ENCODE results near the gene SPDYE1. TPM values are rescaled to one million over a fixed set of nuclear protein-coding genes. Genes with fewer than 3 reads are reported as not detected.
"Not testable (repeated sequence)": the region's sequence is repeated elsewhere in the genome, so short reads cannot be mapped to it uniquely, and the experiment has no call there.

Gene SPDYE1
- total RNA-seq, 1 experiment from 2014 or later = not detected

GRCh38 chr7:43985904-43986864 lies 11.5 kb upstream of the SPDYE1 start:
- H3K4me1 ChIP-seq (ENCODE audit: low read length); H3K9me2 ChIP-seq (replicated peaks; ENCODE audit: insufficient read depth, low read length); H3K9me3 ChIP-seq (ENCODE audit: low read length); H3K27ac ChIP-seq (ENCODE audit: low read length); H3K36me3 ChIP-seq (ENCODE audit: insufficient read depth, low read length); H3K79me2 ChIP-seq (ENCODE audit: low read length); H4K20me1 ChIP-seq (ENCODE audit: insufficient read depth, low read depth, low read length); H3K4me3 ChIP-seq (ENCODE audit: low read length); H3K27me3 ChIP-seq (ENCODE audit: low read length); H2AFZ ChIP-seq (ENCODE audit: low read length); H3K4me2 ChIP-seq (ENCODE audit: low read depth, low read length, poor library complexity, severe bottlenecking); H3K9ac ChIP-seq (ENCODE audit: low read length): not testable (repeated sequence)
- DNase-seq = peak; percentile 57

DNA sequence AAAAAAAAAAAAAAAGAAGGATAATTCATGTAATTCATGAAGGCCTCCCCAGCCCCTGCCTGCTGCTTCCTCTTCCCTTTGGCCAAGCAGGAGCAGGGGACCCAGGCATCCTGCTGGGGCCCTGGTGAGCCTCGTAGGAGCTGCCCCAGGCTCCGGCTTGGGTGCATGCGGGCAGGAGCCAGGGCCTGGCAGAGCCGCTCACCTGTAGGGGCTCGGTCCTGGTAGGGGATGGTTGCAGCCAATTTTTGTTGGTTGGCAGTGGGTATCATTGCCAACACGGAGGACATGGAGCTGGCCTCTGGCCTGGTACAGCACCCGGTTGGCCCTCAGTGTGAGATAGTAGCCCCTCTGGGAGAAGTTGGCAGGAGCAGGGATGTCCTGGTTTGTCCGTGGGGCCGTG lies 10.2 kb upstream of the SPDYE1 start:
- H3K4me3 ChIP-seq (ENCODE audit: low read length); DNase-seq; H3K4me2 ChIP-seq (ENCODE audit: low read depth, low read length, poor library complexity, severe bottlenecking): not testable (repeated sequence)

DNA sequence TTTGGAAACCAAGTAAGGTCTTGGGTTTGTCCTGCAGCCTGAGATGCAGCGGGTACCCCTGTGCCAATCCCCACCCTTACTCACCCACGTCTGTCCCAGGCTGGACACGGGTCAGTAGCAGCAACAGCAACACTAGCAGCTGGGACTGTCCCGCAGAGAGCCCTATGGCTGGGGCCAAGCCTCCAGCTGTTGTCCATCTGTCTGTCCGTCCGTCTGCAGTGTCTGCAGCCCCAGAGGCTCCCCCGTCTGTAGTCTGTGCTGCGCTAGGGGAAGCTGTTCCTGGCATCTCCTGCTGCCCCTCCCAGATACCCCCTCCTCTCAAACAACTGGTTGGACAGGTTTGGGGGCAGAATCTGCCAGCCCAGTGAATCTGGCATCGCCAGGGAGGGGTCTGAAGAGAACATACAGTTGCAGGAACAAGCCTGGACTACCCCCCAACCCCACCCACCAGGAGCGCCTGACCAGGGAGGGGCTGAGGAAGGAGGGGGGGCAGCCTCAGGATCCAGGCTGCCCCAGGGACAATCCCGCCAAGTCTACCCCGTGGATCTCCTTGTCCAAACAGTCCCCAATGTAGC lies 7.6 kb upstream of the SPDYE1 start:
- not testable (repeated sequence) for H3K4me2 ChIP-seq (ENCODE audit: low read depth, low read length, poor library complexity, severe bottlenecking); H4K20me1 ChIP-seq (ENCODE audit: insufficient read depth, low read depth, low read length); H3K27me3 ChIP-seq (ENCODE audit: low read length); H3K9me2 ChIP-seq (replicated peaks; ENCODE audit: insufficient read depth, low read length); H3K79me2 ChIP-seq (ENCODE audit: low read length); H3K9ac ChIP-seq (ENCODE audit: low read length); H3K4me3 ChIP-seq (ENCODE audit: low read length); DNase-seq; H3K36me3 ChIP-seq (ENCODE audit: insufficient read depth, low read length); H3K9me3 ChIP-seq (ENCODE audit: low read length); H2AFZ ChIP-seq (ENCODE audit: low read length); H3K27ac ChIP-seq (ENCODE audit: low read length)
- H3K4me1 ChIP-seq (ENCODE audit: low read length) = peaks cover 13% of the 10 kb centered on the region

More for the DNA sequence above, 10.2 kb upstream of the SPDYE1 start:
- H3K27ac ChIP-seq (ENCODE audit: low read length); H3K27me3 ChIP-seq (ENCODE audit: low read length); H3K9me2 ChIP-seq (replicated peaks; ENCODE audit: insufficient read depth, low read length); H3K9ac ChIP-seq (ENCODE audit: low read length); H3K79me2 ChIP-seq (ENCODE audit: low read length); H3K36me3 ChIP-seq (ENCODE audit: insufficient read depth, low read length); H3K9me3 ChIP-seq (ENCODE audit: low read length); H4K20me1 ChIP-seq (ENCODE audit: insufficient read depth, low read depth, low read length); H2AFZ ChIP-seq (ENCODE audit: low read length); H3K4me1 ChIP-seq (ENCODE audit: low read length): not testable (repeated sequence)

- not testable (repeated sequence) for H3K4me2 ChIP-seq (ENCODE audit: low read depth, low read length, poor library complexity, severe bottlenecking); H3K9ac ChIP-seq (ENCODE audit: low read length); H4K20me1 ChIP-seq (ENCODE audit: insufficient read depth, low read depth, low read length); DNase-seq; H3K27me3 ChIP-seq (ENCODE audit: low read length); H3K36me3 ChIP-seq (ENCODE audit: insufficient read depth, low read length); H2AFZ ChIP-seq (ENCODE audit: low read length); H3K9me3 ChIP-seq (ENCODE audit: low read length); H3K4me3 ChIP-seq (ENCODE audit: low read length); H3K27ac ChIP-seq (ENCODE audit: low read length); H3K9me2 ChIP-seq (replicated peaks; ENCODE audit: insufficient read depth, low read length); H3K79me2 ChIP-seq (ENCODE audit: low read length)
- peaks cover 13% of the 10 kb centered on the region for H3K4me1 ChIP-seq (ENCODE audit: low read length)
Measured at GRCh38 chr7:43990829-43991228, 6.9 kb upstream of the SPDYE1 start.

DNA sequence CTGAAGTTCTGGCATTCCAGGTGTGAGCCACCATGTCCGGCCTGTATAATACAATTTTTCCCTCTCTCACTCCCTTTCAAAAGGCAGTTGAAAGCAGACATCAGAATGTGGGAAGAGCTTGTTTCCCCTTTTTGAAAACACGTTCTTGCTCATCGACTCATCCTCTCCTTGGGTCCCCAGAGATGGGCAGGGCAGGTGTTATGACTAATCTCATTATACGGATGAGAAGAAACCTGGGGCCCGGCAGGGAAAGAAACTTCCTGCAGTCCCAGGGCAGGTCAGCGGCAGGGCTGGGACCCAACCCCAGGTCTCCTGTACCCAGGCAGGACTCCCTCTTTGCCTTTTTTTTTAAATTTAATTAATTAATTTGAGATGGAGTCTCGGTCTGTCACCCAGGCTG lies 4.8 kb upstream of the SPDYE1 start:
- H3K4me2 ChIP-seq (ENCODE audit: low read depth, low read length, poor library complexity, severe bottlenecking) = peak overlapping the region; percentile 47
- H2AFZ ChIP-seq (ENCODE audit: low read length); H3K27me3 ChIP-seq (ENCODE audit: low read length); H3K9me3 ChIP-seq (ENCODE audit: low read length); H3K4me3 ChIP-seq (ENCODE audit: low read length); H3K9me2 ChIP-seq (replicated peaks; ENCODE audit: insufficient read depth, low read length); H3K79me2 ChIP-seq (ENCODE audit: low read length); H3K9ac ChIP-seq (ENCODE audit: low read length); H3K36me3 ChIP-seq (ENCODE audit: insufficient read depth, low read length); H4K20me1 ChIP-seq (ENCODE audit: insufficient read depth, low read depth, low read length): not testable (repeated sequence)
- peak; percentile 81 for DNase-seq
- peak overlapping the region; percentile 66 for H3K27ac ChIP-seq (ENCODE audit: low read length)
- peaks cover 13% of the 10 kb centered on the region for H3K4me1 ChIP-seq (ENCODE audit: low read length)

- not testable (repeated sequence) for H3K27ac ChIP-seq (ENCODE audit: low read length); H3K79me2 ChIP-seq (ENCODE audit: low read length); DNase-seq
Measured at GRCh38 chr7:43994681-43995080, 3.0 kb upstream of the SPDYE1 start.

GRCh38 chr7:44012081-44012480 lies 14.4 kb downstream of the SPDYE1 start:
- H3K9me2 ChIP-seq (replicated peaks; ENCODE audit: insufficient read depth, low read length); H3K9ac ChIP-seq (ENCODE audit: low read length); DNase-seq; H3K4me1 ChIP-seq (ENCODE audit: low read length); H2AFZ ChIP-seq (ENCODE audit: low read length); H3K27me3 ChIP-seq (ENCODE audit: low read length); H3K4me3 ChIP-seq (ENCODE audit: low read length); H3K79me2 ChIP-seq (ENCODE audit: low read length); H3K4me2 ChIP-seq (ENCODE audit: low read depth, low read length, poor library complexity, severe bottlenecking); H4K20me1 ChIP-seq (ENCODE audit: insufficient read depth, low read depth, low read length); H3K27ac ChIP-seq (ENCODE audit: low read length); H3K36me3 ChIP-seq (ENCODE audit: insufficient read depth, low read length); H3K9me3 ChIP-seq (ENCODE audit: low read length): not testable (repeated sequence)

More at GRCh38 chr7:43994681-43995080, 3.0 kb upstream of the SPDYE1 start:
- not testable (repeated sequence) for H3K36me3 ChIP-seq (ENCODE audit: insufficient read depth, low read length); H4K20me1 ChIP-seq (ENCODE audit: insufficient read depth, low read depth, low read length); H3K4me2 ChIP-seq (ENCODE audit: low read depth, low read length, poor library complexity, severe bottlenecking); H3K9ac ChIP-seq (ENCODE audit: low read length); H3K9me3 ChIP-seq (ENCODE audit: low read length); H3K9me2 ChIP-seq (replicated peaks; ENCODE audit: insufficient read depth, low read length); H3K4me3 ChIP-seq (ENCODE audit: low read length); H2AFZ ChIP-seq (ENCODE audit: low read length); H3K27me3 ChIP-seq (ENCODE audit: low read length)
- peaks cover 13% of the 10 kb centered on the region for H3K4me1 ChIP-seq (ENCODE audit: low read length)

DNA sequence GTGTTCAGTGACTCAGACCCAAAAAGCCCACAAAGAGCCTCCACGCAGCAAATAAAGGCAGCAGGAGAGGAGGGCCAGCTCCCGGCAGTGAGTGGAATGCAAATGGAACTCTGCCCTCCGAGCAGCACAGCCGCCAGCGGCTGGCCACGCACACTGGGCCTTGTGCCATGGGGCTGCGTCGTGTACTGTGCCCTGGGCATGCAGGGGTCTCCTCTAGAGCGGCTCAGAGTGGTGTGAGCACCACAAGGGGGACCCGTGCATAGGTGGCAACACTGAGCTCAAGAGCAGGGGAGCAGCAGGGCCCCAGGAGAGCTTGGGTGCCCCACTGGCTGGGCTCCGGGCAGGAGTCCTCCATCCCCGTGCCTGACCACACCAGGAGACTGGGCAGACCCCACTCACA lies 17.4 kb downstream of the SPDYE1 start:
- not testable (repeated sequence) for H3K4me1 ChIP-seq (ENCODE audit: low read length); H3K27ac ChIP-seq (ENCODE audit: low read length); H3K4me2 ChIP-seq (ENCODE audit: low read depth, low read length, poor library complexity, severe bottlenecking); H4K20me1 ChIP-seq (ENCODE audit: insufficient read depth, low read depth, low read length); H2AFZ ChIP-seq (ENCODE audit: low read length); H3K9me2 ChIP-seq (replicated peaks; ENCODE audit: insufficient read depth, low read length); H3K4me3 ChIP-seq (ENCODE audit: low read length); H3K27me3 ChIP-seq (ENCODE audit: low read length); H3K9ac ChIP-seq (ENCODE audit: low read length); DNase-seq; H3K9me3 ChIP-seq (ENCODE audit: low read length); H3K36me3 ChIP-seq (ENCODE audit: insufficient read depth, low read length)
- peaks cover 14% of the 10 kb centered on the region for H3K79me2 ChIP-seq (ENCODE audit: low read length)
